BE2C (cell line): Measurements from ENCODE around the gene CAMSAP2.

Experiments used
- DNase-seq: peaks from one replicate; pipeline ENCODE4 v3.0.0-alpha.2; 2020
- H3K27me3 ChIP-seq: fragments of 250-450 bp; sonication (Bioruptor Pico); 2 replicates; pipeline ENCODE4 v1.5.1; 2020; ENCODE audit warnings: mild to moderate bottlenecking
- H3K36me3 ChIP-seq: fragments of 250-450 bp; sonication (Bioruptor Pico); 2 replicates; pipeline ENCODE4 v1.5.1; 2020; ENCODE audit warnings: mild to moderate bottlenecking
- H3K4me1 ChIP-seq: fragments of 250-450 bp; sonication (Bioruptor Pico); 2 replicates; pipeline ENCODE4 v1.5.1; 2020
- H3K4me3 ChIP-seq: 2 replicates; pipeline ENCODE4 v1.5.1; 2011; ENCODE audit warnings: low read depth, low read length
- H3K9me3 ChIP-seq: fragments of 250-450 bp; sonication (Bioruptor Pico); 2 replicates; pipeline ENCODE4 v1.5.1; 2020
- TF ChIP-seq, protein P1 (sequence below): IDR thresholded peaks from 2 replicates; pipeline ENCODE4 v1.5.1; 2012; ENCODE audit warnings: mild to moderate bottlenecking, low read depth, low read length

CAMSAP2 gene

DNA sequence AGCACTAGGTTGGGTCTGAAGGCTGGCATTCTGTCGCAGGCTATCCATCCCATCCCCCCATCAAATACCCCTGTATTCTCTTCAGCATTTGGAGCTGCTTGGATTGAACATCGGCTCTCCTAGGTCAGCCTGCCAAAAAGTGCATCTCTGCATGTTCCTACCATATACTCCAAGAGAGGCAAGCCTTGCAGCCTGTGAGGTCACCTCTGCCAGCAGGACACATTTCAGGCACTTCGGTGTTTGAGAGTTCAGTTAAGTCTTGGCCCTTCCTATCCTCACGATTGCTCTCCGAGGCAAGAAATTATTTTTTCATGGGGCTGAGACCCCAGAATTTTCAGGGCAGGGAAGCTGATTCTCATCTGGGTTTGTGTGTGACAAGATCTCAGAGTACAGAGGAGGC, 136.7 kb downstream of the CAMSAP2 start:
- TF ChIP-seq, protein P1, sequence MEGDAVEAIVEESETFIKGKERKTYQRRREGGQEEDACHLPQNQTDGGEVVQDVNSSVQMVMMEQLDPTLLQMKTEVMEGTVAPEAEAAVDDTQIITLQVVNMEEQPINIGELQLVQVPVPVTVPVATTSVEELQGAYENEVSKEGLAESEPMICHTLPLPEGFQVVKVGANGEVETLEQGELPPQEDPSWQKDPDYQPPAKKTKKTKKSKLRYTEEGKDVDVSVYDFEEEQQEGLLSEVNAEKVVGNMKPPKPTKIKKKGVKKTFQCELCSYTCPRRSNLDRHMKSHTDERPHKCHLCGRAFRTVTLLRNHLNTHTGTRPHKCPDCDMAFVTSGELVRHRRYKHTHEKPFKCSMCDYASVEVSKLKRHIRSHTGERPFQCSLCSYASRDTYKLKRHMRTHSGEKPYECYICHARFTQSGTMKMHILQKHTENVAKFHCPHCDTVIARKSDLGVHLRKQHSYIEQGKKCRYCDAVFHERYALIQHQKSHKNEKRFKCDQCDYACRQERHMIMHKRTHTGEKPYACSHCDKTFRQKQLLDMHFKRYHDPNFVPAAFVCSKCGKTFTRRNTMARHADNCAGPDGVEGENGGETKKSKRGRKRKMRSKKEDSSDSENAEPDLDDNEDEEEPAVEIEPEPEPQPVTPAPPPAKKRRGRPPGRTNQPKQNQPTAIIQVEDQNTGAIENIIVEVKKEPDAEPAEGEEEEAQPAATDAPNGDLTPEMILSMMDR = no peak
- no peak overlapping the region for H3K4me3 ChIP-seq
- no peaks in the 10 kb centered on the region for H3K36me3 ChIP-seq
- H3K27me3 ChIP-seq = peaks cover 24% of the 10 kb centered on the region
- H3K9me3 ChIP-seq = no peaks in the 10 kb centered on the region; the same call in 1 of the 2 replicates
- H3K4me1 ChIP-seq = no peaks in the 10 kb centered on the region
- DNase-seq = no peak

GRCh38 chr1:200877010-200877409, 138.3 kb downstream of the CAMSAP2 start:
- no peaks in the 10 kb centered on the region for H3K4me1 ChIP-seq
- no peak for DNase-seq
- H3K4me3 ChIP-seq = no peak overlapping the region
- H3K9me3 ChIP-seq = no peaks in the 10 kb centered on the region; the same call in 1 of the 2 replicates
- peaks cover 24% of the 10 kb centered on the region for H3K27me3 ChIP-seq
- H3K36me3 ChIP-seq = no peaks in the 10 kb centered on the region
- TF ChIP-seq, protein P1 = no peak

- no peak overlapping the region for H3K4me3 ChIP-seq
- no peaks in the 10 kb centered on the region for H3K36me3 ChIP-seq
- no peaks in the 10 kb centered on the region; the same call in 1 of the 2 replicates for H3K9me3 ChIP-seq
- peaks cover 24% of the 10 kb centered on the region for H3K27me3 ChIP-seq
- DNase-seq = no peak
- TF ChIP-seq, protein P1 = no peak
- no peaks in the 10 kb centered on the region for H3K4me1 ChIP-seq
Measured at GRCh38 chr1:200877839-200878551, 139.3 kb downstream of the CAMSAP2 start.

GRCh38 chr1:200880212-200880611, 141.5 kb downstream of the CAMSAP2 start:
- H3K4me3 ChIP-seq = no peak overlapping the region
- H3K27me3 ChIP-seq = peaks cover 22% of the 10 kb centered on the region
- no peak for DNase-seq
- no peaks in the 10 kb centered on the region for H3K4me1 ChIP-seq
- TF ChIP-seq, protein P1 = no peak
- H3K36me3 ChIP-seq = no peaks in the 10 kb centered on the region
- no peaks in the 10 kb centered on the region for H3K9me3 ChIP-seq

GRCh38 chr1:200883118-200883517, 144.4 kb downstream of the CAMSAP2 start:
- TF ChIP-seq, protein P1 = no peak
- DNase-seq = no peak
- H3K9me3 ChIP-seq = no peaks in the 10 kb centered on the region
- peaks cover 9% of the 10 kb centered on the region for H3K27me3 ChIP-seq
- no peak overlapping the region for H3K4me3 ChIP-seq
- H3K4me1 ChIP-seq = no peaks in the 10 kb centered on the region
- H3K36me3 ChIP-seq = no peaks in the 10 kb centered on the region

- Histone ChIP-seq H3K9me3 (no peaks in the 10 kb centered on the region), H3K36me3 (no peaks in the 10 kb centered on the region), H3K4me1 (no peaks in the 10 kb centered on the region), H3K27me3 (peaks cover 5% of the 10 kb centered on the region), H3K4me3 (no peak overlapping the region)
- TF ChIP-seq, protein P1 = no peak
- DNase-seq = no peak
Measured at GRCh38 chr1:200885623-200886402, 147.1 kb downstream of the CAMSAP2 start.
